NCI-H82 treated with DMSO at 0.1 percent for 48 hours (cell line): Measurements from ENCODE around the gene NME2.

Experiments used
- DNase-seq: peaks from one replicate; lab custom pipeline; 2025; ENCODE audit not compliant: unreplicated experiment; lab: John Stamatoyannopoulos, UW

NME2 gene

GRCh38 chr17:51200295-51200694, 34.1 kb downstream of the NME2 start:
- no peak for DNase-seq

GRCh38 chr17:51200846-51201245, 34.6 kb downstream of the NME2 start:
- no peak for DNase-seq

- no peak for DNase-seq
These were observed 37.6 kb downstream of the NME2 start for GRCh38 chr17:51203838-51204237.

GRCh38 chr17:51214920-51215319, 48.7 kb downstream of the NME2 start:
- DNase-seq, result no peak

- DNase-seq, result no peak
These were observed 51.7 kb downstream of the NME2 start for GRCh38 chr17:51217946-51218345.

GRCh38 chr17:51221322-51221721, 55.1 kb downstream of the NME2 start:
- no peak for DNase-seq
